ENCODE measurements around the gene PIGK. TPM values are rescaled to one million over a fixed set of nuclear protein-coding genes. Genes with fewer than 3 reads are reported as not detected.

The PIGK gene
- total RNA-seq, 1 donor from 2014 or later = 22.1 TPM

GRCh38 chr1:77118712-77119111, 100.5 kb downstream of the PIGK start:
- no peak for DNase-seq (ENCODE audit: low spot score, unreplicated experiment)
- H3K36me3 Mint-ChIP-seq (ENCODE audit: insufficient read depth) = peaks cover 1% of the 10 kb centered on the region
- TF ChIP-seq CTCF (IDR thresholded peaks at IDR 0.05; ENCODE audit: unreplicated experiment) = no peak
- no peaks in the 10 kb centered on the region for H3K27me3 Mint-ChIP-seq
- no peak overlapping the region for H3K4me3 Mint-ChIP-seq (ENCODE audit: low read depth)
- H3K4me1 Mint-ChIP-seq (ENCODE audit: low read depth) = no peaks in the 10 kb centered on the region
- no peaks in the 10 kb centered on the region for H3K9me3 Mint-ChIP-seq (ENCODE audit: low read depth)
- no peak overlapping the region for H3K27ac Mint-ChIP-seq

GRCh38 chr1:77104672-77105071, 114.6 kb downstream of the PIGK start:
- H3K27ac Mint-ChIP-seq = no peak overlapping the region
- H3K27me3 Mint-ChIP-seq = no peaks in the 10 kb centered on the region
- peaks cover 5% of the 10 kb centered on the region for H3K4me1 Mint-ChIP-seq (ENCODE audit: low read depth)
- peaks cover 3% of the 10 kb centered on the region for H3K36me3 Mint-ChIP-seq (ENCODE audit: insufficient read depth)
- no peak overlapping the region for H3K4me3 Mint-ChIP-seq (ENCODE audit: low read depth)
- no peak for TF ChIP-seq CTCF (IDR thresholded peaks at IDR 0.05; ENCODE audit: unreplicated experiment)
- DNase-seq (ENCODE audit: low spot score, unreplicated experiment) = no peak
- H3K9me3 Mint-ChIP-seq (ENCODE audit: low read depth) = no peaks in the 10 kb centered on the region

- H3K9me3 Mint-ChIP-seq (ENCODE audit: low read depth) = no peaks in the 10 kb centered on the region
- H3K27ac Mint-ChIP-seq = no peak overlapping the region
Measured at GRCh38 chr1:77103486-77103885, 115.7 kb downstream of the PIGK start.

GRCh38 chr1:77100875-77101274, 118.4 kb downstream of the PIGK start:
- no peak overlapping the region for H3K4me3 Mint-ChIP-seq (ENCODE audit: low read depth)
- H3K27ac Mint-ChIP-seq = no peak overlapping the region
- H3K27me3 Mint-ChIP-seq = no peaks in the 10 kb centered on the region
- peaks cover 5% of the 10 kb centered on the region for H3K4me1 Mint-ChIP-seq (ENCODE audit: low read depth)
- peaks cover 4% of the 10 kb centered on the region for H3K36me3 Mint-ChIP-seq (ENCODE audit: insufficient read depth)
- DNase-seq (ENCODE audit: low spot score, unreplicated experiment) = no peak
- H3K9me3 Mint-ChIP-seq (ENCODE audit: low read depth) = peaks cover 3% of the 10 kb centered on the region
- TF ChIP-seq CTCF (IDR thresholded peaks at IDR 0.05; ENCODE audit: unreplicated experiment) = no peak

More at GRCh38 chr1:77103486-77103885, 115.7 kb downstream of the PIGK start:
- DNase-seq (ENCODE audit: low spot score, unreplicated experiment) = no peak
- Mint-ChIP-seq H3K4me3 (ENCODE audit: low read depth) (no peak overlapping the region), H3K27me3 (no peaks in the 10 kb centered on the region), H3K36me3 (ENCODE audit: insufficient read depth) (no peaks in the 10 kb centered on the region), H3K4me1 (ENCODE audit: low read depth) (peaks cover 5% of the 10 kb centered on the region)
- no peak for TF ChIP-seq CTCF (IDR thresholded peaks at IDR 0.05; ENCODE audit: unreplicated experiment)

GRCh38 chr1:77096496-77097255, 122.6 kb downstream of the PIGK start:
- Mint-ChIP-seq H3K36me3 (ENCODE audit: insufficient read depth) (peaks cover 4% of the 10 kb centered on the region), H3K27me3 (no peaks in the 10 kb centered on the region), H3K27ac (no peak overlapping the region), H3K4me1 (ENCODE audit: low read depth) (peaks cover 14% of the 10 kb centered on the region), H3K9me3 (ENCODE audit: low read depth) (peaks cover 3% of the 10 kb centered on the region), H3K4me3 (ENCODE audit: low read depth) (no peak overlapping the region)
- DNase-seq (ENCODE audit: low spot score, unreplicated experiment) = no peak
- TF ChIP-seq CTCF (IDR thresholded peaks at IDR 0.05; ENCODE audit: unreplicated experiment) = no peak

Measured in progenitor cell of endocrine pancreas (in vitro differentiated cells).